ENCODE measurements around the gene TCEANC. TPM values are rescaled to one million over a fixed set of nuclear protein-coding genes. Genes with fewer than 3 reads are reported as not detected.

TCEANC gene
- polyA plus RNA-seq, 2 of the 4 experiments (the other 2 are of a cell fraction): 0.81 to 2.7 TPM

- peak overlapping the region; percentile 84 for H3K4me2 ChIP-seq
- no peaks in the 10 kb centered on the region for H3K9me3 ChIP-seq
- 15% methylated on average over 6 of the region's 6 CpGs for WGBS (ENCODE audit: missing lambda C conversion rate)
- FAIRE-seq (peak; percentile 97), DNase-seq (ENCODE audit: low read depth in 1 of 2, low spot score in 1 of 2) (peak; percentile 17 to 31), ATAC-seq (peak; percentile 75 to 76; a peak in 3 of 6 replicates)
- peak overlapping the region; percentile 62 to 68; a peak in 5 of 6 replicates for H3K27ac ChIP-seq
- no peak overlapping the region for H3K4me3 ChIP-seq
- peaks cover 10% of the 10 kb centered on the region; the same call in 2 of the 3 replicates for H3K4me1 ChIP-seq
- TF ChIP-seq CEBPB (IDR thresholded peaks at IDR 0.05): peak; percentile 72 to 75
- TF ChIP-seq JUN (IDR thresholded peaks at IDR 0.05): 0 out of 5 replicates have a peak, but pooled peaks of 1 of the 2 experiments have one; percentile 24
- no peak for TF ChIP-seq FOSL2 (IDR thresholded peaks at IDR 0.05)
- peak; percentile 43 for TF ChIP-seq FOSL2 (CRISPR knock-in tag; IDR thresholded peaks at IDR 0.05)
- TF ChIP-seq NPAS2 (CRISPR knock-in tag; IDR thresholded peaks at IDR 0.05; ENCODE audit: borderline replicate concordance): no peak
- 0 out of 5 replicates have a peak, but pooled peaks of 1 of the 2 experiments have one; percentile 36 for TF ChIP-seq EP300 (IDR thresholded peaks at IDR 0.05)
- TF ChIP-seq, protein P1, sequence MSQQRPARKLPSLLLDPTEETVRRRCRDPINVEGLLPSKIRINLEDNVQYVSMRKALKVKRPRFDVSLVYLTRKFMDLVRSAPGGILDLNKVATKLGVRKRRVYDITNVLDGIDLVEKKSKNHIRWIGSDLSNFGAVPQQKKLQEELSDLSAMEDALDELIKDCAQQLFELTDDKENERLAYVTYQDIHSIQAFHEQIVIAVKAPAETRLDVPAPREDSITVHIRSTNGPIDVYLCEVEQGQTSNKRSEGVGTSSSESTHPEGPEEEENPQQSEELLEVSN (IDR thresholded peaks at IDR 0.05; ENCODE audit: borderline replicate concordance, low read depth): no peak
- TF ChIP-seq, protein P2, sequence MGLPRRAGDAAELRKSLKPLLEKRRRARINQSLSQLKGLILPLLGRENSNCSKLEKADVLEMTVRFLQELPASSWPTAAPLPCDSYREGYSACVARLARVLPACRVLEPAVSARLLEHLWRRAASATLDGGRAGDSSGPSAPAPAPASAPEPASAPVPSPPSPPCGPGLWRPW (IDR thresholded peaks at IDR 0.05): peak; percentile 26; the same call in 1 of the 2 replicates
- ChIA-PET POLR2A (interaction anchor here (1.0 to 1.2 kb wide), 2 partner anchors 10 to 26 kb away, joined by 4 read pairs; no protein-coding TSS in a partner anchor), CTCF (interaction anchor here (0.7 to 1.6 kb wide), 7 partner anchors 10 to 377 kb away, joined by 3 to 10 read pairs (median 3); partner anchors contain the start of gene GEMIN8)
Measured at GRCh38 chrX:13659063-13659462, 6.1 kb downstream of the TCEANC start.

DNA sequence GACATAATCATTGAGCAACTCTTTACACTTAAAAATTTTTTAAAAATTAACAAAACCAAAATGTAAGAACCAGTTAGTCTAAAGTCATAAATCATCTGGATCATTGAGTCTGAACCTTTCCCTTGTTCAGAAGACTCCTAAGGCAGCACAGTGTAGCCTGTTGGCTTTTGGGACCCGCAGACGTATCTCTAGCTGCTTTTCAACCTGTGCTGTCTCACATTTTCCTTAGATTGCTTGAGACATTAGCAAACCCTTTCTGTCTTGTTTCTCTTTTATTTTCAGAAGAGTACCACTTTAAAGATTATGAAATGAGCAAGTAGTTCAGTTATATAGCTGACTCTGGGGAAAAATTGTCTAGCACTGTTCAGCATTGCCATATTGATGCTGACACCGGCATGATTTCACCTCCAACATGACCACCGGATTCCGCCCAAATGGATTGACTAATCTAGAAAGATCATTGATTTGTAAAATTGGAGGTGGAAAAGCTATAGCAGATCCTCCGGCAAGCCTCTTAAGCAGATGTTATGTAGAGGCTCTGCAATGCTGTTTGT, 8.9 kb downstream of the TCEANC start:
- Histone ChIP-seq H3K4me2 (no peak overlapping the region), H3K9me3 (no peaks in the 10 kb centered on the region), H3K4me3 (no peak overlapping the region), H3K4me1 (peaks cover 5% of the 10 kb centered on the region; the same call in 2 of the 3 replicates), H3K27ac (no peak overlapping the region)
- TF ChIP-seq EP300 (IDR thresholded peaks at IDR 0.05) (no peak), NPAS2 (CRISPR knock-in tag; IDR thresholded peaks at IDR 0.05; ENCODE audit: borderline replicate concordance) (no peak), SMC3 (IDR thresholded peaks at IDR 0.05) (no peak), MYC (IDR thresholded peaks at IDR 0.05; ENCODE audit: borderline replicate concordance, low read length) (no peak), CHD4 (IDR thresholded peaks at IDR 0.05; ENCODE audit: borderline replicate concordance) (no peak), ESRRA (IDR thresholded peaks at IDR 0.05; ENCODE audit: borderline replicate concordance, low read length) (no peak), FOXS1 (CRISPR knock-in tag; IDR thresholded peaks at IDR 0.05) (no peak), CBX8 (IDR thresholded peaks at IDR 0.05) (no peak), BCL3 (IDR thresholded peaks at IDR 0.05) (no peak), EHMT2 (IDR thresholded peaks at IDR 0.05; ENCODE audit: low read depth) (no peak), TFCP2L1 (CRISPR knock-in tag; IDR thresholded peaks at IDR 0.05) (no peak), EHF (CRISPR knock-in tag; IDR thresholded peaks at IDR 0.05) (no peak), HOXA7 (CRISPR knock-in tag; IDR thresholded peaks at IDR 0.05) (no peak), RFX5 (IDR thresholded peaks at IDR 0.05) (no peak), CHD2 (IDR thresholded peaks at IDR 0.05; ENCODE audit: low read length, partially characterized antibody) (no peak), ZNF302 (CRISPR knock-in tag; IDR thresholded peaks at IDR 0.05) (no peak), POLR2A (IDR thresholded peaks at IDR 0.05; ENCODE audit: low read length) (no peak), PHF8 (IDR thresholded peaks at IDR 0.05; ENCODE audit: borderline replicate concordance, low read depth) (no peak)
- TF ChIP-seq, protein P2 (IDR thresholded peaks at IDR 0.05): no peak
- DNase-seq (ENCODE audit: low read depth in 1 of 2, low spot score in 1 of 2): no peak
- ChIA-PET CTCF (interaction anchor here (0.8 to 1.5 kb wide), 4 partner anchors 8 to 86 kb away, joined by 3 to 7 read pairs (median 4); partner anchors contain the start of genes RAB9A and TCEANC), POLR2A (no interaction called here)
- no peak for ATAC-seq
- 91% methylated on average over 6 of the region's 6 CpGs for WGBS (ENCODE audit: missing lambda C conversion rate)
- FAIRE-seq: no peak

All from A549 (cell line).